GM18951 (cell line): Measurements from ENCODE around the gene CACNA2D3.

ENCODE experiments used
- POLR2A ChIP-seq: IDR thresholded peaks from 4 replicates; pipeline ENCODE4 v1.6.1; 2011; ENCODE audit warnings: mild to moderate bottlenecking; ENCODE audit not compliant: insufficient read length, insufficient read depth; ENCODE audit errors: extremely low read depth
- in situ Hi-C: fragments of 300-500 bp; cut with MboI; formaldehyde crosslinking; loops from one replicate; pipeline ENCODE4 v1.12.0; 2022; ENCODE audit warnings: low sequenced_read_pairs, mixed read lengths, inconsistent platforms; ENCODE audit not compliant: unreplicated experiment

The CACNA2D3 gene

GRCh38 chr3:54888162-54888561 lies 765.8 kb downstream of the CACNA2D3 start:
- in situ Hi-C loops: no loop called here
- no peak for TF ChIP-seq POLR2A

- in situ Hi-C loops: no loop called here
- no peak for TF ChIP-seq POLR2A
These were observed 766.5 kb downstream of the CACNA2D3 start for GRCh38 chr3:54888873-54889272.

GRCh38 chr3:54889731-54890130 lies 767.4 kb downstream of the CACNA2D3 start:
- no peak for TF ChIP-seq POLR2A
- in situ Hi-C loops: no loop called here

- in situ Hi-C loops: no loop called here
- no peak for TF ChIP-seq POLR2A
These were observed 769.2 kb downstream of the CACNA2D3 start for GRCh38 chr3:54891540-54891897.

- in situ Hi-C loops: no loop called here
These were observed 769.8 kb downstream of the CACNA2D3 start for GRCh38 chr3:54892168-54892567.

GRCh38 chr3:54895613-54896012 lies 773.3 kb downstream of the CACNA2D3 start:
- in situ Hi-C loops: no loop called here
- no peak for TF ChIP-seq POLR2A

More at GRCh38 chr3:54892168-54892567, 769.8 kb downstream of the CACNA2D3 start:
- no peak for TF ChIP-seq POLR2A

GRCh38 chr3:54897028-54897711 lies 774.8 kb downstream of the CACNA2D3 start:
- TF ChIP-seq POLR2A: no peak
- in situ Hi-C loops: no loop called here

GRCh38 chr3:54899273-54899672 lies 776.9 kb downstream of the CACNA2D3 start:
- in situ Hi-C loops: no loop called here
- TF ChIP-seq POLR2A: no peak

GRCh38 chr3:54900838-54901591 lies 778.7 kb downstream of the CACNA2D3 start:
- in situ Hi-C loops: no loop called here
- TF ChIP-seq POLR2A: no peak

- TF ChIP-seq POLR2A: no peak
- in situ Hi-C loops: no loop called here
These were observed 779.7 kb downstream of the CACNA2D3 start for GRCh38 chr3:54901906-54902685.

- in situ Hi-C loops: no loop called here
- TF ChIP-seq POLR2A: no peak
These were observed 783.0 kb downstream of the CACNA2D3 start for GRCh38 chr3:54905261-54905888.

- no peak for TF ChIP-seq POLR2A
- in situ Hi-C loops: no loop called here
These were observed 783.6 kb downstream of the CACNA2D3 start for GRCh38 chr3:54905920-54906319.

GRCh38 chr3:54906763-54907162 lies 784.4 kb downstream of the CACNA2D3 start:
- TF ChIP-seq POLR2A: no peak
- in situ Hi-C loops: no loop called here
